Testis (tissue), 3 donors: ENCODE data around the gene ATP11A. TPM values are rescaled to one million over a fixed set of nuclear protein-coding genes. Genes with fewer than 3 reads are reported as not detected.
A peak's percentile ranks its signal among the peaks of the same experiment; 100 is the strongest.
"Not testable (repeated sequence)": the region's sequence is repeated elsewhere in the genome, so short reads cannot be mapped to it uniquely, and the experiment has no call there.

ENCODE experiments used
- DNase-seq: peaks from one replicate; pipeline ENCODE4 v3.0.0-alpha.2; 2019
- H3K27ac ChIP-seq, 2 donors: fragments of 200-600 bp; sonication (generic); one replicate each; pipeline ENCODE4 v1.5.1; 2019
- H3K27me3 ChIP-seq: fragments of 200-600 bp; sonication (generic); one replicate; pipeline ENCODE4 v1.5.1; 2019
- H3K36me3 ChIP-seq: fragments of 200-600 bp; sonication (generic); one replicate; pipeline ENCODE4 v1.5.1; 2017; ENCODE audit warnings: low read depth; ENCODE audit errors: missing control alignments
- H3K4me1 ChIP-seq: fragments of 200-600 bp; sonication (generic); one replicate; pipeline ENCODE4 v1.5.1; 2019
- H3K4me3 ChIP-seq, 2 donors: fragments of 200-600 bp; sonication (generic); one replicate each; pipeline ENCODE4 v1.5.1; 2017 to 2019
- H3K9me3 ChIP-seq: fragments of 200-600 bp; sonication (generic); one replicate; pipeline ENCODE4 v1.5.1; 2017
- CTCF ChIP-seq, 3 experiments: fragments of 450-650 bp in 2 of 3; fragments of 200-600 bp in 1 of 3; sonication (generic) in 1 of 3; IDR thresholded peaks; one replicate each; pipeline ENCODE4 v1.5.1; 2016 to 2019; ENCODE audit warnings: antibody characterized with exemption in 3 of 3, mild to moderate bottlenecking in 2 of 3, moderate library complexity in 1 of 3
- POLR2A ChIP-seq: fragments of 450-650 bp; IDR thresholded peaks from one replicate; pipeline ENCODE4 v1.6.1; 2017; ENCODE audit warnings: antibody characterized with exemption, mild to moderate bottlenecking, moderate library complexity
- WGBS, 2 donors: methylation state at CpG; one replicate each; pipeline ENCODE4 v1.1.5; 2018; 5-methylcytosine and 5-hydroxymethylcytosine counted together
- intact Hi-C: fragments of 100-400 bp; cut with DNase I; formaldehyde crosslinking; loops from one replicate; pipeline ENCODE4 v1.15.1; 2023; ENCODE audit warnings: low total_unique reads
- polyA plus RNA-seq: library from polyadenylated mRNA; stranded (reverse); fragments of 350-450 nt; fragmentation: Illumina TruSeq; extraction: RNeasy Lipid Tissue Mini Kit (QIAGEN cat#74804); gene quantifications from one replicate; pipeline ENCODE4 v1.2.3, GENCODE V29; 2014; ENCODE audit warnings: low read depth, low replicate concordance; ENCODE audit not compliant: insufficient read depth
- total RNA-seq, 2 donors: library from RNA; depleted of rRNA; stranded (reverse); fragments of >200 nt; gene quantifications; one replicate each; pipeline ENCODE4 v1.2.3, GENCODE V29; 2016

Gene ATP11A
- total and polyA plus RNA-seq, 3 donors from 2014 or later, result 34.4 to 122 (median 112) TPM

GRCh38 chr13:112840472-112841302, 150.8 kb downstream of the ATP11A start:
- H3K27ac ChIP-seq, result no peak overlapping the region
- WGBS, 2 donors, result 96 to 97% methylated on average over 13 to 34 of the region's 34 CpGs
- no peak overlapping the region for H3K4me3 ChIP-seq
- no peak for DNase-seq
- TF ChIP-seq POLR2A (no peak), CTCF (IDR thresholded peaks at IDR 0.05) (no peak)
- H3K36me3 ChIP-seq, result no peaks in the 10 kb centered on the region
- peaks cover 6% of the 10 kb centered on the region for H3K4me1 ChIP-seq
- H3K27me3 ChIP-seq, result no peaks in the 10 kb centered on the region
- intact Hi-C loops, result no loop called here
- no peaks in the 10 kb centered on the region for H3K9me3 ChIP-seq

GRCh38 chr13:112841303-112842015, 151.6 kb downstream of the ATP11A start:
- 71 to 78% methylated on average over 22 to 31 of the region's 31 CpGs for WGBS, 2 donors
- DNase-seq, intact Hi-C loops, H3K4me3 ChIP-seq, H3K9me3 ChIP-seq, H3K27me3 ChIP-seq, H3K4me1 ChIP-seq, H3K36me3 ChIP-seq: not testable (repeated sequence)
- H3K27ac ChIP-seq, result peak overlapping the region; percentile 33 to 51

- H3K9me3 ChIP-seq, result no peaks in the 10 kb centered on the region
- peak; percentile 56 for DNase-seq
- no peak overlapping the region for H3K4me3 ChIP-seq
- WGBS, 2 donors, result 42 to 50% methylated on average over 14 of the region's 14 CpGs
- H3K27me3 ChIP-seq, result no peaks in the 10 kb centered on the region
- TF ChIP-seq CTCF (IDR thresholded peaks at IDR 0.05), result no peak
- no peak for TF ChIP-seq POLR2A
- H3K36me3 ChIP-seq, result no peaks in the 10 kb centered on the region
- intact Hi-C loops, result no loop called here
- peaks cover 3% of the 10 kb centered on the region for H3K4me1 ChIP-seq
- peak overlapping the region; percentile 33 to 51 for H3K27ac ChIP-seq
Observed at GRCh38 chr13:112842343-112842856, 152.6 kb downstream of the ATP11A start.

GRCh38 chr13:112842931-112843391, 153.1 kb downstream of the ATP11A start:
- 77 to 92% methylated on average over 20 to 33 of the region's 33 CpGs for WGBS, 2 donors
- H3K4me3 ChIP-seq, result no peak overlapping the region
- H3K9me3 ChIP-seq, result no peaks in the 10 kb centered on the region
- intact Hi-C loops, result no loop called here
- H3K27ac ChIP-seq, result peak overlapping the region in 1 of 2 donors; percentile 33
- DNase-seq, result no peak
- no peaks in the 10 kb centered on the region for H3K27me3 ChIP-seq
- peaks cover 3% of the 10 kb centered on the region for H3K4me1 ChIP-seq
- TF ChIP-seq POLR2A, result no peak
- no peak for TF ChIP-seq CTCF (IDR thresholded peaks at IDR 0.05)
- no peaks in the 10 kb centered on the region for H3K36me3 ChIP-seq
